CD4-positive, alpha-beta T cell (primary cell): Measurements from ENCODE around the gene PAEP. TPM values are rescaled to one million over a fixed set of nuclear protein-coding genes. Genes with fewer than 3 reads are reported as not detected.

Experiments
- ATAC-seq: fragments of 200-7000 bp; cut with Tn5 transposase; one replicate; pipeline ENCODE4 v1.10.0; 2022; ENCODE audit warnings: mild to moderate bottlenecking; ENCODE audit not compliant: poor library complexity
- CTCF ChIA-PET: fragments of 350-600 bp; sonication (Branson Sonifier 250); formaldehyde crosslinking; loops from one replicate; lab custom pipeline; 2021; ENCODE audit warnings: antibody characterized with exemption, inconsistent platforms; lab: Charles Lee
- POLR2A ChIA-PET: fragments of 350-600 bp; sonication (Branson Sonifier 250); formaldehyde crosslinking; loops from one replicate; lab custom pipeline; 2021; ENCODE audit warnings: antibody characterized with exemption, inconsistent platforms; lab: Charles Lee
- DNase-seq, 14 experiments: peaks; one replicate each; pipeline ENCODE4 v3.0.0-alpha.2; 2013 to 2020; ENCODE audit warnings: mixed read lengths in 2 of 14
- H3K27ac ChIP-seq, 2 donors: one replicate each; pipeline versions ENCODE4 v1.5.1 to v1.7.0; 2013; ENCODE audit warnings: low read length in 2 of 2, low read depth in 1 of 2, mild to moderate bottlenecking in 1 of 2
- H3K27me3 ChIP-seq, 2 experiments: 1 replicate in 1 of 2; 2 replicates in 1 of 2; pipeline versions ENCODE4 v1.6.1 to v1.7.0; 2013; ENCODE audit warnings: low read length in 2 of 2, control low read depth in 1 of 2, mild to moderate bottlenecking in 1 of 2, moderate library complexity in 1 of 2; ENCODE audit not compliant: insufficient read depth in 2 of 2, control insufficient read depth in 1 of 2
- H3K36me3 ChIP-seq: one replicate; pipeline ENCODE4 v1.6.1; 2013; ENCODE audit warnings: low read length, control low read depth; ENCODE audit not compliant: insufficient read depth
- H3K4me1 ChIP-seq: one replicate; pipeline ENCODE4 v1.6.1; 2013; ENCODE audit warnings: low read length, control low read depth; ENCODE audit not compliant: insufficient read depth
- H3K4me3 ChIP-seq: one replicate; pipeline ENCODE4 v1.5.1; 2013; ENCODE audit warnings: mild to moderate bottlenecking, low read length, moderate library complexity
- H3K9me3 ChIP-seq, 2 experiments: 1 replicate in 1 of 2; 2 replicates in 1 of 2; pipeline versions ENCODE4 v1.6.1 to v1.7.0; 2013; ENCODE audit warnings: low read length in 2 of 2, mild to moderate bottlenecking in 2 of 2, control low read depth in 1 of 2, moderate library complexity in 1 of 2; ENCODE audit not compliant: control insufficient read depth in 1 of 2, insufficient read depth in 1 of 2
- H3K27ac Mint-ChIP-seq: one replicate; pipeline ENCODE4 v1.8.0; 2020; ENCODE audit warnings: mixed read lengths
- H3K27me3 Mint-ChIP-seq: one replicate; pipeline ENCODE4 v1.8.0; 2021; ENCODE audit warnings: mixed read lengths
- H3K36me3 Mint-ChIP-seq: one replicate; pipeline ENCODE4 v1.8.0; 2021; ENCODE audit warnings: low read depth, mixed read lengths
- H3K4me1 Mint-ChIP-seq: one replicate; pipeline ENCODE4 v1.8.0; 2021; ENCODE audit warnings: low read depth, mixed read lengths
- H3K4me3 Mint-ChIP-seq: one replicate; pipeline ENCODE4 v1.8.0; 2020; ENCODE audit warnings: mild to moderate bottlenecking, mixed read lengths
- H3K9me3 Mint-ChIP-seq: one replicate; pipeline ENCODE4 v1.8.0; 2020; ENCODE audit warnings: mixed read lengths
- CTCF ChIP-seq: fragments of 200-600 bp; IDR thresholded peaks from one replicate; pipeline ENCODE4 v1.8.0; 2022; ENCODE audit warnings: antibody characterized with exemption, mild to moderate bottlenecking
- intact Hi-C, 2 experiments: fragments of 100-400 bp; cut with DNase I in 1 of 2; cut with micrococcal nuclease in 1 of 2; formaldehyde crosslinking; loops; one replicate each; pipeline versions ENCODE4 v1.15.1 to v1.9.0; 2023 to 2025; cut with DNase I, micrococcal nuclease
- total RNA-seq, 174 experiments: library from RNA in 2 of 174; stranded (reverse) in 2 of 174; gene quantifications; one replicate each; pipeline ENCODE4 v1.2.3 and lab custom pipeline; 2021 to 2026

PAEP gene
- total RNA-seq, 2 experiments from 2014 or later: not detected

- H3K36me3 Mint-ChIP-seq: no peaks in the 10 kb centered on the region
- H3K27me3 ChIP-seq: peaks cover 5 to 7% of the 10 kb centered on the region in 2 experiments
Observed at GRCh38 chr9:135567311-135567710, 5.8 kb downstream of the PAEP start.

GRCh38 chr9:135568026-135568425 is 6.5 kb downstream of the PAEP start:
- H3K4me1 Mint-ChIP-seq: no peaks in the 10 kb centered on the region
- ChIA-PET POLR2A (no interaction called here), CTCF (no interaction called here)
- no peak overlapping the region for H3K4me3 ChIP-seq
- no peak for ATAC-seq
- H3K4me3 Mint-ChIP-seq: no peak overlapping the region
- no peak overlapping the region for H3K27ac ChIP-seq
- H3K36me3 Mint-ChIP-seq: no peaks in the 10 kb centered on the region
- H3K9me3 ChIP-seq: peaks cover 0 to 7% of the 10 kb centered on the region in 2 experiments
- intact Hi-C loops: no loop called here
- no peak overlapping the region for H3K27ac Mint-ChIP-seq
- peaks cover 6 to 10% of the 10 kb centered on the region in 2 experiments for H3K27me3 ChIP-seq
- peaks cover 20% of the 10 kb centered on the region for H3K27me3 Mint-ChIP-seq
- no peaks in the 10 kb centered on the region for H3K4me1 ChIP-seq
- H3K9me3 Mint-ChIP-seq: peaks cover 6% of the 10 kb centered on the region
- H3K36me3 ChIP-seq: no peaks in the 10 kb centered on the region
- no peak for DNase-seq
- no peak for TF ChIP-seq CTCF

More at GRCh38 chr9:135567311-135567710, 5.8 kb downstream of the PAEP start:
- ATAC-seq: no peak
- no peak overlapping the region for H3K27ac ChIP-seq
- H3K4me1 ChIP-seq: no peaks in the 10 kb centered on the region
- no peaks in the 10 kb centered on the region for H3K4me1 Mint-ChIP-seq
- H3K27me3 Mint-ChIP-seq: peaks cover 20% of the 10 kb centered on the region
- H3K4me3 Mint-ChIP-seq: no peak overlapping the region
- ChIA-PET CTCF (no interaction called here), POLR2A (no interaction called here)
- peaks cover 6% of the 10 kb centered on the region for H3K9me3 Mint-ChIP-seq
- H3K4me3 ChIP-seq: no peak overlapping the region
- no peak for DNase-seq
- no peak for TF ChIP-seq CTCF
- H3K9me3 ChIP-seq: peaks cover 0 to 7% of the 10 kb centered on the region in 2 experiments
- H3K36me3 ChIP-seq: no peaks in the 10 kb centered on the region
- intact Hi-C loops: no loop called here
- no peak overlapping the region for H3K27ac Mint-ChIP-seq

- DNase-seq: no peak
- intact Hi-C loops: no loop called here
- H3K4me1 Mint-ChIP-seq: no peaks in the 10 kb centered on the region
- Histone ChIP-seq H3K4me1 (no peaks in the 10 kb centered on the region), H3K27ac (no peak overlapping the region), H3K4me3 (no peak overlapping the region), H3K36me3 (no peaks in the 10 kb centered on the region), H3K9me3 (peaks cover 7 to 11% of the 10 kb centered on the region in 2 experiments), H3K27me3 (peaks cover 9 to 12% of the 10 kb centered on the region in 2 experiments)
- H3K27ac Mint-ChIP-seq: no peak overlapping the region
- peaks cover 6% of the 10 kb centered on the region for H3K9me3 Mint-ChIP-seq
- TF ChIP-seq CTCF: no peak
- no peak overlapping the region for H3K4me3 Mint-ChIP-seq
- H3K36me3 Mint-ChIP-seq: no peaks in the 10 kb centered on the region
- ChIA-PET CTCF (no interaction called here), POLR2A (no interaction called here)
- peaks cover 10% of the 10 kb centered on the region for H3K27me3 Mint-ChIP-seq
- no peak for ATAC-seq
Observed at GRCh38 chr9:135570456-135570855, 8.9 kb downstream of the PAEP start.
